CD4-positive, alpha-beta T cell (primary cell): ENCODE data around the gene PPM1H. TPM values are rescaled to one million over a fixed set of nuclear protein-coding genes. Genes with fewer than 3 reads are reported as not detected.
"Not testable (repeated sequence)": the region's sequence is repeated elsewhere in the genome, so short reads cannot be mapped to it uniquely, and the experiment has no call there.

ENCODE experiments used
- ATAC-seq: fragments of 200-7000 bp; cut with Tn5 transposase; one replicate; pipeline ENCODE4 v1.10.0; 2022; ENCODE audit warnings: mild to moderate bottlenecking; ENCODE audit not compliant: poor library complexity
- CTCF ChIA-PET: fragments of 350-600 bp; sonication (Branson Sonifier 250); formaldehyde crosslinking; loops from one replicate; lab custom pipeline; 2021; ENCODE audit warnings: antibody characterized with exemption, inconsistent platforms; lab: Charles Lee
- POLR2A ChIA-PET: fragments of 350-600 bp; sonication (Branson Sonifier 250); formaldehyde crosslinking; loops from one replicate; lab custom pipeline; 2021; ENCODE audit warnings: antibody characterized with exemption, inconsistent platforms; lab: Charles Lee
- DNase-seq, 14 experiments: peaks; one replicate each; pipeline ENCODE4 v3.0.0-alpha.2; 2013 to 2020; ENCODE audit warnings: mixed read lengths in 2 of 14
- H3K27ac ChIP-seq, 2 donors: one replicate each; pipeline versions ENCODE4 v1.5.1 to v1.7.0; 2013; ENCODE audit warnings: low read length in 2 of 2, low read depth in 1 of 2, mild to moderate bottlenecking in 1 of 2
- H3K27me3 ChIP-seq, 2 experiments: 1 replicate in 1 of 2; 2 replicates in 1 of 2; pipeline versions ENCODE4 v1.6.1 to v1.7.0; 2013; ENCODE audit warnings: low read length in 2 of 2, control low read depth in 1 of 2, mild to moderate bottlenecking in 1 of 2, moderate library complexity in 1 of 2; ENCODE audit not compliant: insufficient read depth in 2 of 2, control insufficient read depth in 1 of 2
- H3K36me3 ChIP-seq: one replicate; pipeline ENCODE4 v1.6.1; 2013; ENCODE audit warnings: low read length, control low read depth; ENCODE audit not compliant: insufficient read depth
- H3K4me1 ChIP-seq: one replicate; pipeline ENCODE4 v1.6.1; 2013; ENCODE audit warnings: low read length, control low read depth; ENCODE audit not compliant: insufficient read depth
- H3K4me3 ChIP-seq: one replicate; pipeline ENCODE4 v1.5.1; 2013; ENCODE audit warnings: mild to moderate bottlenecking, low read length, moderate library complexity
- H3K9me3 ChIP-seq, 2 experiments: 1 replicate in 1 of 2; 2 replicates in 1 of 2; pipeline versions ENCODE4 v1.6.1 to v1.7.0; 2013; ENCODE audit warnings: low read length in 2 of 2, mild to moderate bottlenecking in 2 of 2, control low read depth in 1 of 2, moderate library complexity in 1 of 2; ENCODE audit not compliant: control insufficient read depth in 1 of 2, insufficient read depth in 1 of 2
- H3K27ac Mint-ChIP-seq: one replicate; pipeline ENCODE4 v1.8.0; 2020; ENCODE audit warnings: mixed read lengths
- H3K27me3 Mint-ChIP-seq: one replicate; pipeline ENCODE4 v1.8.0; 2021; ENCODE audit warnings: mixed read lengths
- H3K36me3 Mint-ChIP-seq: one replicate; pipeline ENCODE4 v1.8.0; 2021; ENCODE audit warnings: low read depth, mixed read lengths
- H3K4me1 Mint-ChIP-seq: one replicate; pipeline ENCODE4 v1.8.0; 2021; ENCODE audit warnings: low read depth, mixed read lengths
- H3K4me3 Mint-ChIP-seq: one replicate; pipeline ENCODE4 v1.8.0; 2020; ENCODE audit warnings: mild to moderate bottlenecking, mixed read lengths
- H3K9me3 Mint-ChIP-seq: one replicate; pipeline ENCODE4 v1.8.0; 2020; ENCODE audit warnings: mixed read lengths
- CTCF ChIP-seq: fragments of 200-600 bp; IDR thresholded peaks from one replicate; pipeline ENCODE4 v1.8.0; 2022; ENCODE audit warnings: antibody characterized with exemption, mild to moderate bottlenecking
- intact Hi-C, 2 experiments: fragments of 100-400 bp; cut with DNase I in 1 of 2; cut with micrococcal nuclease in 1 of 2; formaldehyde crosslinking; loops; one replicate each; pipeline versions ENCODE4 v1.15.1 to v1.9.0; 2023 to 2025; cut with DNase I, micrococcal nuclease
- total RNA-seq, 174 experiments: library from RNA in 2 of 174; stranded (reverse) in 2 of 174; gene quantifications; one replicate each; pipeline ENCODE4 v1.2.3 and lab custom pipeline; 2021 to 2026

Gene PPM1H
- total RNA-seq, 2 experiments from 2014 or later = not detected

- Mint-ChIP-seq H3K27me3 (peaks cover 45% of the 10 kb centered on the region), H3K4me3 (no peak overlapping the region), H3K27ac (no peak overlapping the region), H3K4me1 (peaks cover 9% of the 10 kb centered on the region), H3K36me3 (no peaks in the 10 kb centered on the region), H3K9me3 (no peaks in the 10 kb centered on the region)
- Histone ChIP-seq H3K9me3 (no peaks in the 10 kb centered on the region), H3K4me3 (no peak overlapping the region), H3K27me3 (peaks cover 10 to 11% of the 10 kb centered on the region in 2 experiments), H3K36me3 (no peaks in the 10 kb centered on the region), H3K4me1 (peaks cover 6% of the 10 kb centered on the region), H3K27ac (no peak overlapping the region)
- POLR2A ChIA-PET = no interaction called here
- intact Hi-C loops = no loop called here
- CTCF ChIA-PET = no interaction called here
- TF ChIP-seq CTCF = no peak
- ATAC-seq (no peak), DNase-seq (no peak)
Observed at GRCh38 chr12:62817556-62818271, 117.2 kb downstream of the PPM1H start.

DNA sequence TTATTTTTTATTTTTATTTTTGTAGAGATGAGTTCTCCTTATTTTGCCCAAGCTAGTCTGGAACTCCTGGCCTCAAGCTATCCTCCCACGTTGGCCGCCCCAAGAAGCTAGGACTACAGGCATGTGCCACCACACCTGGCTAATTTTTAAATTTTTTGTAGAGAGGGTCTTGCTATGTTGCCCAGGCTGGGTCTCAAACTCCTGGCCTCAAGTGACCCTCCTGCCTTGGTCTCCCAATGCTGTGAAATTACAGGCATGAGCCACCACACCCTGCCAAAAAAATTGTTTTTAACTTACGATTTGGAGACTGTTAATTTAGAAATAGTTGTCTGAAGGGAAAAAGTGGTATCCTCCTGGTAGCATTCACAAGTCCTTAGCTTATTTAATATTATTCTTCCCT, 120.7 kb downstream of the PPM1H start:
- H3K27ac Mint-ChIP-seq = no peak overlapping the region
- Histone ChIP-seq H3K4me3 (no peak overlapping the region), H3K36me3 (no peaks in the 10 kb centered on the region), H3K27ac (no peak overlapping the region), H3K27me3 (peaks cover 6 to 11% of the 10 kb centered on the region in 2 experiments), H3K9me3 (no peaks in the 10 kb centered on the region), H3K4me1 (peaks cover 6% of the 10 kb centered on the region)
- ATAC-seq = no peak
- TF ChIP-seq CTCF = no peak
- ChIA-PET CTCF (interaction anchor here (0.5 kb wide), 1 partner anchor 21 kb away, joined by 3 read pairs; no protein-coding TSS in a partner anchor), POLR2A (no interaction called here)
- no peak overlapping the region for H3K4me3 Mint-ChIP-seq
- DNase-seq = no peak
- H3K36me3 Mint-ChIP-seq = no peaks in the 10 kb centered on the region
- H3K4me1 Mint-ChIP-seq = peaks cover 19% of the 10 kb centered on the region
- intact Hi-C loops = loop anchor here in 1 of 2 experiments (5.0 kb wide), 1 partner anchor 377 kb away; no protein-coding TSS in a partner anchor
- peaks cover 23% of the 10 kb centered on the region for H3K27me3 Mint-ChIP-seq
- no peaks in the 10 kb centered on the region for H3K9me3 Mint-ChIP-seq

DNA sequence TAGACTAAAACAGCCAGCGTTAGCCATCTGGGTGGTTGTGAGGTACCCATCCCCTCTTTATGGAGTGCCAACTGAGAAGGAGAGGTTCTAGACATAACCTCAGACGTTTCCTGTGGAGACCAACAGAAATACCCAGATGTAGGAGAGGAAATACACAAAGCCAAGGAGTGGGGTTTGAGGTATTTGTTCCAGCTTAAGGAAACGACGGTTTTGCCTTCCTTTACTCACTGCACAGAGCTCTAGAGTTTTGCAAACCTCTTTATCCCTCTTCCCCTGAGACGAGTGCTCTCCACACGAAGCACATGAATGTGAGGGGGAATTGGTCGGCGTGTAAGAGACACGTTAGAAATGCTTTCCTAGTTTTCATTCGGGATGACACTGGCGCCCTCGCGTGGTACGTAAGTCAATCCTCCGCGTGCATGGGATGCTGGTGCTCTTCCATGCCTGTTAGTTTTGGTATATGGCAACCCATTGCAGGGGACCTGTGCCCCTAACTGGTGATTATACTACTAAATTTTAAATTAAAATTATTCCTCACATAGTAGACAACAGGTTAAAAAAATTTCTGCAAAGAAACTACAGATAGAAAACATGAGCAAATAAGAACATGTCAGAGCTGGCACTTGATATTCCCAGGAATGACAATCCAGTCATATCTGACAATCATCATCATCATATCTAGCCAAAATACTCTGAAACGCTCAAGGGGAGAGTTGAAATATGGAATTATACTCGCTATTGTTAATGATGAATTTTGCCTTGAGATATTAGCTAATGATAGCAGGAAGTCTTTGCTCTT, 121.7 kb downstream of the PPM1H start:
- peaks cover 18% of the 10 kb centered on the region for H3K27me3 Mint-ChIP-seq
- TF ChIP-seq CTCF = peak; percentile 67
- POLR2A ChIA-PET = interaction anchor here (0.9 kb wide), 1 partner anchor 210 kb away, joined by 3 read pairs; no protein-coding TSS in a partner anchor
- peaks cover 19% of the 10 kb centered on the region for H3K4me1 Mint-ChIP-seq
- peak overlapping the region; percentile 47 for H3K4me3 Mint-ChIP-seq
- H3K27me3 ChIP-seq = peaks cover 5 to 11% of the 10 kb centered on the region in 2 experiments
- no peaks in the 10 kb centered on the region for H3K36me3 ChIP-seq
- no peaks in the 10 kb centered on the region for H3K9me3 Mint-ChIP-seq
- no peak overlapping the region for H3K4me3 ChIP-seq
- no peaks in the 10 kb centered on the region for H3K9me3 ChIP-seq
- intact Hi-C loops = loop anchor here in 1 of 2 experiments (5.0 kb wide), 1 partner anchor 376 kb away; no protein-coding TSS in a partner anchor
- H3K27ac Mint-ChIP-seq = no peak overlapping the region
- no peaks in the 10 kb centered on the region for H3K36me3 Mint-ChIP-seq
- CTCF ChIA-PET = interaction anchor here (0.8 to 1.5 kb wide), 6 partner anchors 9 to 378 kb away, joined by 3 to 5 read pairs (median 3); no protein-coding TSS in a partner anchor
- H3K27ac ChIP-seq = no peak overlapping the region
- DNase-seq (peak in 10 of 14 experiments; percentile 4 to 63 (median 15)), ATAC-seq (peak; percentile 37)
- peaks cover 6% of the 10 kb centered on the region for H3K4me1 ChIP-seq

- H3K9me3 ChIP-seq, H3K4me3 ChIP-seq, DNase-seq, H3K27me3 ChIP-seq, H3K4me3 Mint-ChIP-seq, H3K36me3 Mint-ChIP-seq, H3K27ac Mint-ChIP-seq, H3K4me1 ChIP-seq, H3K27ac ChIP-seq, H3K36me3 ChIP-seq, H3K9me3 Mint-ChIP-seq, ATAC-seq, POLR2A ChIA-PET: not testable (repeated sequence)
- CTCF ChIA-PET = interaction anchor here (1.5 kb wide), 1 partner anchor 376 kb away, joined by 3 read pairs; no protein-coding TSS in a partner anchor
- H3K27me3 Mint-ChIP-seq = peaks cover 10% of the 10 kb centered on the region
- intact Hi-C loops = loop anchor here in 1 of 2 experiments (5.0 kb wide), 1 partner anchor 374 kb away; no protein-coding TSS in a partner anchor
- H3K4me1 Mint-ChIP-seq = peaks cover 19% of the 10 kb centered on the region
Observed at GRCh38 chr12:62811481-62811880, 123.5 kb downstream of the PPM1H start.
